Measurements from ENCODE around the gene KERA.

The KERA gene

DNA sequence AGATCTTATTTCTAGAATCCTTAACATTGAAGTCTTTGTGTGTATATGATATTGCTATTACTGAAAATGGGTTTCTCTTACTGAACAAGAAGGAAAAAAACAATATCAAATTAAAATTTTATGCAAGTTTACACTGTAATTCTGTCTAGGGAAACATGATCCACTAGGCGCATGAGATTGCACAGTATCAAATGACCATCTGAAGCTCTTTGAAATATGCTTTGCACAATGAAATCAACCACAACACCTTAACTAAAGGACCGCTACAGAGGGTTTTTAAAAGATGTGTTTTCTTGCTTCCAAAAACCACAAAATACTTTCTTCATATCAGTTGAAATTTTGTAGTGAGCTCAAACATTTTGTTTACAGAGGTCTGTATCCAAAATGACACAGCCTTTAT, 15.1 kb upstream of the KERA start:
- DNase-seq = no peak

DNA sequence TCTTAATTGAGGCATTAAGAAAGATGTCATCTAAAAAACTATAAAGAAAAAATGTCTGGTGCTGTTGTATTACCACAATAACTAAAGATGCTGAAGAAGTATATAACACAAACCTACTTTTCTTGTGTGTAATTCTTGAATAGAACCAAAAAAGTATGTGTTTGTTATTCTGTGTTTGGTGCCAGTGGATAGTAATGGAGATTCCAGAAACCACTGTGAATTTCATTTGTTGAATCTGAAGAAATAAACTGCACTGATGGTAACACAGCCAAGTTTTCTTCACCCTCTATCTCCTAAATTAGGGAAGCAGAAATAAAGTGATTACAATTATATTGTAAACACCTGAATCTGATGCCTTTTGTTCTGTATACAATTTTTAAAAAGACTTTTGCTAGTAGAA, 13.1 kb upstream of the KERA start:
- DNase-seq = no peak

DNA sequence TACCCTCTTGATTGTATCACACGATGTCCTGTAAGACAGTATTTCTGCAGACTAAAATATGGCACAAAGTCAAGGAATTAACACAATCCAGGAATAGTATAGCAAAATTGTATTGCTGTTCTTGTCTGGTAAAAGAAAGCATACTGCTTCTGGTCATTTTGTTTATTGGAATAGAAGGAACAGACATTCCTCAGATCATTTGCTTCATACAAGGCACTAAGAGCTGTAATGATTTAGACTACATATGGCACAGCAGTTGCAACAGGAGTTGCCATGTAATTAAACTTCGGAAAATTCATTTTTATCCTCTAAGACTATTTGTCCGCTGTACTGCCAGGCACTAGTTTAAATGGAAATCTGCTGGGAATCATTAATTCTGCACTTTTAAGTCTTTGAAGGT, 7.6 kb upstream of the KERA start:
- no peak for DNase-seq

DNA sequence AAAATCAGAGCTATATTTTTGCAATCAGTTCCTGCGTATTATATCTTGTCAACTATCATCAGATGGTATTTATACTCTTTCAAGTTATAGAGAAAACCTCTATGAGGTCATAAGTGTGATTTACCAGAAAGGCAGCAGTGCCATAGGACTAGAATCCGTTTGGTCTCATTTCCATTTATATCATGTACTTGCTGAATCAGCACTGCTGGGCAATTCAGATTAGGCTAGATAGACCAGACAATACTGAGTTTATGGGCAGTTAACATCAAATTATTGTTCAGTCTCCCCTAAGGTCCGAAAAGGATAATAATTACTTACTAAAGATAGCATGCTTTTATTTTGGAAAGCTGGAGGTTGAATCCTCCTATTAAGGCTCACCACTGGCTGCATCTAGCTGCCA, 6.8 kb upstream of the KERA start:
- no peak for DNase-seq

DNA sequence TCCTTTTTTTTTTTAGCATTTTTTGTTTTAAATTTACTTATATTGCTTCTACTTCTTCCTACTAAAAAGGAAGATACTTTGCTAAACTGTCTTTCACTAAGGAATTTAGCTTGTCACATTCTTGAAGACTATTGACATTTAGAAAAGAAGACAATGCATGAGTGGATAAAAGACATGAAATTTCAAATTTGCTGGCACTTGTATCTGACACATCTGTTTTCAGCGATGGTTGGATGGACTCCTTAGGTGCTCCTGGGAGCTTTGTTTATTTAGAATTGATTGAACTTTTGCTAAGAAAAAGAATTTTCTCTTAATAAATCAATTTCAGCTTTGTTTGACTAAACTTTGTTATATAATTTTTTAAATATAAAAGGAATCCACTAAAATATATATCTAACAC, 3.3 kb upstream of the KERA start:
- DNase-seq = no peak

DNA sequence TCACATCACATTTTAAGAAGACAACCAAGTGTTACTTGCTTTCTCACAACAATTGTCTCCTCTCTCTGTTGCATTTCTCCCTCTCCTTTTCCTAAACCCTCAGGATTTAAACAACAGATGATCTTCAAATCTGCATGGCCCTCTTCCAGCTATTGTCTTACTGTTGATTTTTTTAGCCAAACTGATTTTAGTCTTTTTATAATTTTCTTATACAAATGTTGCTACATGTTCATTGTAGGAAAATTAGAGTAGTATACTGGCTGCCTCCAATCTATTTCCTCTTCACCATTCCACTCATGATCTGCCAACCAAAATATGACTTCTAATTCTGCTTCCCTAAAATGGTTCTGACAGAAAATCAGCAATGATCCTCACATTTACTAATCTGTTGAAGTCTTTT, 1.4 kb upstream of the KERA start:
- no peak for DNase-seq

DNA sequence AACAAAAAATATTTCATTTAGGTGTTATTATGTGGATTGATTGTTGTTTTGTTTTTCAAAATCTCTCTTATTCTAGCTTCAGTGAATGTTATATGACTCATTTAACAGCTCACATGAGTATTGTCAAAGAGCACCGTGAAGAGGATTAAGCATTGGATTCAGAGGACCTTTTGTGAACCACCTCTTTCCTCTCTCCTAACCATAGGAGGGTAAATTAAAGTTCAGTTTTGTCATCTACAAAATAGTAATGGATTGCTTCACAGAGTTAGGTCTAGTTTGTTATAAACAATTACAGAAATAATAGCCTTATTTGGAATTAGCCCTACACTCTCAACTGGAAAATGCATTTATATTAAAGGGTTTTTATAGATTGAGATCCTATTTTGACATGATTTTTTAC, 962 bp upstream of the KERA start:
- no peak for DNase-seq

DNA sequence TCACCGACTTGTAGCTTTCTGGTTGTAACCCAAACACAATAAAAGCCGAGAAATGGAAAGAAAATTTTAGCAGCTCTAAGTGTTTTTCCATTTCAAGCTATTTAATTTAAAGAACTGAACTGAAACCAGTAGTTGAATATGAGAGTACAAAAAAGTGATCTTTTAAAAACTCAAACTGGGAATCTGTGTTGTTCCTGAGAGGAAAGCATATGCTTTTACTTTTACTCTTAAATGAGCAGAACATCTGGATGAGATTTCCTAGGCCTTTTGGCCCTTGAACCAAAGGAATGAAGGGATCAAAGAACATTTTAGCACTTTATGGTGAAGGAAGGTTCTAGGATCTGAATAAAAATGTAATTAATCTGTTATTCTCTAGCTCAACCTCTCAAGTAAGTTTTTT, 1.3 kb downstream of the KERA start:
- DNase-seq = no peak

DNA sequence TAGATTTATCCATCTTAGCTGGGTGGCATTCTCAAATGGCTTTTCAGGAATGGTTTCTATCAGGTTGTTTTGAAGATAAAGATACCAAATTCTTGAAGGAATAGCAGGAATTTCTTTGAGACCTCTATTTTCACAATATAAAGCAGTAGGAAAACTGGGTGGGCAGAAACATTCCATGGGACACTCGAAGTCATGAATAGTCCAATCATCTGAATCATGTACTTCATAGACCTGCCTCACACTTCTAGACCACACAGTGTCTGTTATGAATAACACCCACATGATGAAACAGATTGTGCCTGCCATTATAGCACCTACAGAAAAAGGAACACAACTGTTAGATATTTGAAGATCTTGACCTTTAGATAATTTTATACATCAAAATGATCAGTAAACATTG, 1.8 kb downstream of the KERA start:
- DNase-seq = no peak

DNA sequence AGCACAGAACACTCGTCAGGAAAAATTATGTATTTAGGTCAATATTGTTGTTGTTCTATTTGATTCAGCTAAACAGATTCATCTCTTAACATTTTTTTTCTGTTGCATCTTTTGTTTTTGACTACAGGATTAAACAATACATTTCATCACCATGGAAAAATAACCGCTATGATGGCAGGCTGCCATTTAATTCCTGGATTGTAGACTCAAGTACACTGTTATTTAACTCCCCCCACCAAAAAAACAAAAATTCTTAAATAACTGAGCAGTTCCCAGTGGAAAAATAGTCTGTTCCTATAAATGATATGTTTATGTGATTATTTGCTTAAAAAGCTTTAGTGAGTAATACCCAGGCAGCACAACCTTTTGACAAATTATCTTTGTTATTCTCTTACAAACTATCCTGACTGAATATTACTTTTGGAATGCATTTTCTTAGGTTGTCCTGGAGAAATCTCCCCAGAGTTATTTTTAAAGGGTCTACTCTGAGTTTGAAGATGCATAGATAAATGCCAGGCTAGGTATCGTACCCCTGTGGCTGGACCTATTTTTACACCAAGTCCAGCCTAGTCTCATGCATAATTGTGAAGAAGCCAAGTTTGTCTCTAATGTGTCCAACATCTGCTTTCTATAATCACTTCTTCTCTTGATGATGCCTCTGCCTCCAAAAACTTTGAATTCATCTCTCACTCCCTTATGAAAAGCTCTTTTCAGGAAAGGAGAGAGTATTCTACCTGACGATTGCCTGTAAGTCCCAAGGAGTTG, 3.7 kb downstream of the KERA start:
- DNase-seq = no peak

DNA sequence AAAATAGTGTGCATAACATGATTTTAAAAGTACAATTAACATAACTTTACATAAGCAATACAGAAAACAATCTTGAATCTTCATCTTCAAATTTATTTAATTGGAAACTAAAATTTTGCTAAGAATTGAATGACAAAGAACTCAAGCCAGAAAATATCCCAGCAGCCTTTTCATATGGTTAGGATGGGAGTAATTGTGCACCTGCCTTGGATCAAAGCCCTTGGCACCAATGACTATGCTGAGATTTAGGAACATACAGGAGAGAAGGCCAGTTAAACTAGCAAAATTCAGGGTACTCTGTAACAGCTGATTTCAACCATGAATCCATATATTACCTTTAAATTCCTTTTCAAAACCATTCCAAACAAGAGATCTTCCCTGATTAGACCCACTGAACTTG, 5.8 kb downstream of the KERA start:
- DNase-seq = no peak

DNA sequence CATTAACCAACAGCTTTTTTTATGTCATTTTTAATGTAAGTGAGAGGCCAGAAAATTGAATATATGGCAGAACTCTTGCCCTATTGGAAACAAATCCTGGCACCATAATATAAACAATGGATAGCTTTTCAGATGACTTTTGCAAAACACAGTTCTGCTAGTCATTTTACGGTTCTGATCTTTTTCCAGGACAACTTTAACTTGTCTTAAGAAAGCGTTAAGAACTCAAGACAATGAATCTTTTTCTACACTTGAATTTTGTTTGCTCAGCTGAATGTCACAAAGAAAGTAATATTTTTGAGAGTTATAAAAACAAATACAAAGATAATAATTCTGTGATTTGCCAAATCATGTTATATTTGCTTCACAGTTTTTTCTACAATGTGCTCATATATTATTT, 13.2 kb downstream of the KERA start:
- DNase-seq = no peak

DNA sequence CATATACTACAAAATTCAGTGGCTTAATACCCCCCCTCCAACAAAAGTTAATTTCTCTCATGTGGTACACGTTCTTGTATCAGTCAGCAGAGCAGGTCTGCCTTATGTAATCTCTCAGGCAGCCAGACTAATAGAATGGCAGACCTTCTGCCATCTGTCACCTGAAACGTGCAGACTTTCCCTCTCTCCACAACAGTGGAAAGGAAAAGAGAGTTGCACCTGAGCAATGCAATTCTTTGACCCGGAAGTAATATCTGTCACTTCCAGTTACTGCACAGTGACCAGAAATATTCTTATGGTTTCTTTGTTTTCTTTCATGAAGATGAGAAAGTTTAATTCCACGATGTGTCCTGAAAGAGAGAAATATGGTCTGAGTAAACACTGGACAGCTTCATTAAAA, 14.4 kb downstream of the KERA start:
- no peak for DNase-seq

DNA sequence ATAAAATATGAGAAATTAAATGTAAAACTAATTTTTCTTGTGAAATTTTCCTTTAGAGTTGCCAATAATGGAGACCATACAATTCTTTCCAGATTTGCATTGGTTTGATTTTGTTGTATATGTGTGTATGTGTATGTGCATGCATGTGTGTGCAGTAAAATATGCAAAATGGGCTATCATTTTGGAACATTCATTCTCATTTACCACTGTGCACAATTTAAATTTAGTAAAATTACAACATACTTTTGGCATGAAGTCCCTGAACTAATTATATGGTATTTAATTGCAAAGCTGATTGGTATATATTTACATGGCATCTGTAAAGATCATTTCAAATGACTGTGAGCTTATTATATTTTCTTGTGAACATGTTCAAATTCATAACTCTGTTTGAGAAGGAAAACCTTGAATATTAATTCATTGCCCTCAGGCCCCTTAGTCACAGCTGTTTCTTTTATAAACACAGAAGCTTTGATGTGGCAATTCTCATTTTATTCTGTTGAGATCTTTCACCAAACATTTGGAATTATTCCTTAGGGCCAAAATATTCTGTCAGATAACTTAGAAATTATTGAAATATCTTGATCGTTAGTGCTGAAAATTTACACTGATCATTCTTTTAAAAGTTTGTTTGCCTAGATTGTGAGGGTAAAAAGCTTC, 17.6 kb downstream of the KERA start:
- DNase-seq = no peak

DNA sequence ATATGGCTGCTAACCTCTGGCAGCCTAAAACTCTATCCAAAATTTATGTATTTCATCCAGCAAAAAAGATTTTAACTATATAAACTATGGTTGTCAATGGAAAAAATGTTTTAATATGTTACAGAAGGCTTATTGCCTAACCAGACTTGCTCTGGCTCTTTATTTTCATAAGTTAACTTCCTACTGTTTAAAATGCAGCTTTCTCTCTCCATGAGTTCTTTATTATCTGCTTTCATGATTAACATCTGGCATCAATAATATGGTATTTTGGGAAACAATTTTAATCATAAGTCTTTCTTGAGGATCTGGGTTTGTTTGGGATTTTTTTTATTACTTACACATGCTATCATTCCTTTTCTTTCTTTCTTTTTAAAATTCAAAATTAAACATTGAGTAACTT, 20.5 kb downstream of the KERA start:
- DNase-seq = no peak

DNA sequence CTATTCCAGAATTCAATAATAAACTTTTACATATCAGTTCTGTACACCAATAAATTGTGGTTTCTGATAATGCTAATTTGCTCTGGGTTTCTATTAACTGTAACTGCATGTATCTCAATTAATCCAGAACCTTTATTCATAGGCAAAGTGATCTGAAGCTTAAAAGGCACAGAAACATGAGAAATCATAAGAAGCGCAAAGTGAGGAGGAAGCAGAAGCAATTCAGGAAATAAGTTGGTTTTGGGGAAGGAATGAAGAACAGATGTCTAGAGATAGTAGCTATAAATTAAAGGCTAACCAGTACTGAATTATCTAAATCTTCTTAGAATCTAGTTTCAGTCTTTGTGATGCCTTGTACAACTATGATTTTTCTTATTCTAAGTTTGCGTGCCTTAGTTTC, 24.6 kb downstream of the KERA start:
- no peak for DNase-seq

DNA sequence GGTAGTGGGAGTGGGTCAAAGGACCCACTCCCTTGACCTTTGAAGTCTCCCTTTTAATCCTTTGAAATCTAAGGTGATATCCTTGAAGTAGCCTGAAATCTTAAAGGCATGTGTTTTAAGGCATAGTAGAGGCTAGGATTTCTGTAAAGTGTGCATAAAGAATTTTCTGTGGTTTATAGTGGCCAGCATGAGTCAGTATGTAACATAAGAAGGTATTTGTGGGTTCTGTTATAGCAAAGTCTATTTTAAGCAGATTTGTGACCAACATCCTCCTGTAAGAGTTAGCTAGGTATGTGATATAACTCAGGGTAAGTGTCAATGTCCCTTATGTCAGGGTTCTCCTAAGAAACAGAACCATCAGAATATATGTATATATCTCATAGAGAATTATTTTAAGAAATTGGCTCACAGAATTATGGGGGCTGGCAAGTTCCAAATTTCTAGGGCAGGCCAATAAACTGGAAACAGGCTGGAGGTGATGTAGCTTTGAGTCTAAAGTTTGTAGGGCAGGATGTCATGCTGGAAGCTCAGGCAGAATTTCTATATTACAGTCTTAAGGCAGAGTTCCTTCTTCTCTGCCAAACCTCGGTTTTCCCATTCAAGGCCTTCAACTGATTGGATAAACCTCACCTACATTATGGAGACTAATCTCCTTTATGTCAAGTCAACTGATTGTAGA, 34.4 kb downstream of the KERA start:
- DNase-seq = no peak

DNA sequence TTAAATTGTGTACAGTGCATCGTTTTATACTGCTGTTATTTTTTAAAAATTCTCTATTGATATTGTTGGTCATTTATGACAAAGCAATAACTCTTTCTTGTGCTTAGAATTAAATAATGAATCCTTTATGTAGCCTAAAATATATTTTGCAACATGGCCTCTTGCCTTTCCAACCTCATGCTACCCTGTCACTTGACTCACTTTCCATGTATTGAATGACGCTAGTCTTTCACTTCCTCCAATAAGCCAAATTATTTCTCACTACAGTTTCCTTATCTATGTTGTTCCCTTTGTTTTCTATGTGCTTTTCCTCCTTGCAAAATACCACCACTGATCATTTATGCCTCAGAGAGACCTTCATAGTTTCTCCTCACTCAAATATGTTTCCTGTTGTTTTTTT, 36.7 kb downstream of the KERA start:
- DNase-seq = no peak

DNA sequence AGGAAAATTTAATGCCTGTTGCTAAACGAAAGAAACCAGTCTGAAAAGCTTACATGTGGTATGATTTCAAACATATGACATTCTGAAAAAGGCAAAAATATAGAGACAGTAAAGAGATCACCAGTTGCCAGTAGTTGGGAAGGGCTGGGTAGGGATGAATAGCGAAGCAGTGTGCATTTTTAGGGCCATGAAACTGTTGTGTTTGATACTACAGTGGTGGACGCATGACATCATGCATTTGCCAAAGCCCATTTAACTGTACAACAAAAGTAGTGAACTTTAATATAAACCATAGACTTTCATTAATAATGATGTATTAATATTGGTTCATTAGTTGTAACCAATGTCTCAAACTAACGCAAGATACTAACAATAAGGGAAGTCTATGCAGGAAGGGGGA, 38.4 kb downstream of the KERA start:
- no peak for DNase-seq

DNA sequence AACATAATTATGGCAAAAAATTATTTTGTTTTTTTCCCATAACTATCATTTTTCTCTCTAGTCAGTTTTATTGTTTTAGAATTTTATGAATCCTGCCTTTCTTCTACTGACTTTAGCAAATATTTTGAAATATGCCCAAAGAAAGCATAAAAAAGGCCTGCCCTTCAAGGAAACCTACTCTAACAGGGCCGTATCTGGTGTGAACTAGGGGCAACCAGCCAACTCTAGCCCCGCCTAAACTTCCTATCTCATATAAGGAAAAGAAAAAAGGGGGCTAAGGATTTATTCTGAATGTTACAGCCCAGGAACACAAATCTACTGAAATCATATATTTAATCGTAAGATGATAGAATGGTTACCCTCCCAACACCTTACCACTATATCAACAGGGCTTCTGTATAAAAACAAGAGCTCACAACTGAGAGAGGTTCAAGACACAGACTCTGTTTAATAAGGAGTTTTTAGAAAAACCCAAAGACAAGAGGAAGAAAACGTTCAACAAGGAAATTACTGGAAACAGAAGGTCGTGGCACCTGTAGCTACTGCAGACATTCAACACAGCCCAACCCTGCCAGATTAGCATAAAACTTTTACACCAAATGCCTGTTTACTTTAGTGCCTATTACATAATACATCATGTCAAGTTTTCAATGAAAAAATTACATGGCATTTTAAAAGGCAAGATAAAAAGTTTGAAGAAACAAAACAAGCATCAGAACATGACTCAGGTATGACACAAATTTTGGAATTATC, 40.1 kb downstream of the KERA start:
- DNase-seq = no peak

DNA sequence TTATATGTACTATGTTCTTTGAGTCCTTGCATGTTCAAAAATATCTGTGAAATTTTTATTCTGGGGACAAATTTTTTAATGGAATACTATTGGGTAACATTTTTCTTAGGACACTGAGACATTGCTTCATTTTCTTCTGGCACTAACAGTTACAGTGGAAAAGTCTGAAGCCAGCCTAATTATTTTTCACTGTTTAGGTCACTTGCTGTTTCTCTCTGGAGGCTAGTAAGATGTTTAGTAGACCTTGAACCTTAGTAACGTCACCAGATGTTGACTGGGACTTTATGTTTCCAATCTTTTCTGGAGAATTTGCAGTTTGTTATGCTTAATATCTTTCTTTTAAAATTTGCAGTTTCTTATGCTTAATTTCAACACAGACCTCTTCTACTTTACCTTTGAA, 40.8 kb downstream of the KERA start:
- no peak for DNase-seq

DNA sequence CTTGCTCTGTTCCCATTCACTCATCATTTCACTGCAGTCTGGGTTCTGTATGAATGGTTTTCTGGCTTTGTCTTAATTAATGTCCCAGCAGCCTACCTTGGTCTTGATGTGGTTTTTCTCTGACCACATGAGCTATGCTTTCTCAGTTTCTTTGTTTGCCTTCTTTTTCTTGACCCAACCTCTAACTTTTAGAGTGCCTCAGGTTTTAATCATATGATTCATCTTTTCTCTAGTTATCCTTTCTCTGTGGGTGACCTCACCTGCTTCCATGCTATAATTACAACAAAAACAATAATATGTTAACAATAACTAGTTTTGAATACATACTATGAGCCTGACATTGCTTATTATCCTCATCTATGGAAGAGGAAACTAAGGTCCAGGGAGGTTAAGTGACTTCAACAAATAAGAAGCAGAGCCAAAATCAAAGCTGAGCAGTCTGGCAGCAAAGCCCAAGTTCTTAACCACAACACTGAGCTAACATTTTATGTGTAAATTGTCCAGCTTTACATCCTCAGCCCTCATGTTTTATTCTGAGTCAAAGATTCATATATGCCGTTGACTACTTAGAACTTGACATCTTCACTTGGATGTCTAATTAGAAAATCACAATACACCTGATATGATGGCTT, 48.4 kb downstream of the KERA start:
- no peak for DNase-seq
